ENCODE measurements around the gene CES2. TPM values are rescaled to one million over a fixed set of nuclear protein-coding genes. Genes with fewer than 3 reads are reported as not detected.

The CES2 gene
- total RNA-seq, 1 donor, result 37.6 TPM

- H3K4me3 ChIP-seq (ENCODE audit: low read depth, low read length), result no peak within 1 kb of the TSS
- DNase-seq (ENCODE audit: low read depth), result peak; percentile 55
- peak; percentile 72 for TF ChIP-seq CTCF (IDR thresholded peaks at IDR 0.05; ENCODE audit: insufficient read depth, low read length)
Measured at GRCh38 chr16:66961065-66961744, 25.9 kb downstream of the CES2 start, which contains the start of gene CES3. Gene CES3 (plus strand): TSS chr16:66961266. CDS start chr16:66961308, 42 bp downstream.

GRCh38 chr16:66961914-66962313 is 26.6 kb downstream of the CES2 start:
- TF ChIP-seq CTCF (IDR thresholded peaks at IDR 0.05; ENCODE audit: insufficient read depth, low read length), result no peak
- H3K4me3 ChIP-seq (ENCODE audit: low read depth, low read length), result no peak overlapping the region
- DNase-seq (ENCODE audit: low read depth), result peak; percentile 36

GRCh38 chr16:66964049-66964448 is 28.7 kb downstream of the CES2 start:
- no peak for DNase-seq (ENCODE audit: low read depth)
- TF ChIP-seq CTCF (IDR thresholded peaks at IDR 0.05; ENCODE audit: insufficient read depth, low read length), result no peak

GRCh38 chr16:66968847-66969246 is 33.5 kb downstream of the CES2 start:
- no peak for DNase-seq (ENCODE audit: low read depth)
- TF ChIP-seq CTCF (IDR thresholded peaks at IDR 0.05; ENCODE audit: insufficient read depth, low read length), result no peak
- H3K4me3 ChIP-seq (ENCODE audit: low read depth, low read length), result no peak overlapping the region

More at GRCh38 chr16:66964049-66964448, 28.7 kb downstream of the CES2 start:
- H3K4me3 ChIP-seq (ENCODE audit: low read depth, low read length), result no peak overlapping the region

GRCh38 chr16:66970775-66971720 is 35.7 kb downstream of the CES2 start:
- peak; percentile 22 for DNase-seq (ENCODE audit: low read depth)
- no peak for TF ChIP-seq CTCF (IDR thresholded peaks at IDR 0.05; ENCODE audit: insufficient read depth, low read length)
- H3K4me3 ChIP-seq (ENCODE audit: low read depth, low read length), result no peak overlapping the region

GRCh38 chr16:66972983-66973382 is 37.7 kb downstream of the CES2 start:
- TF ChIP-seq CTCF (IDR thresholded peaks at IDR 0.05; ENCODE audit: insufficient read depth, low read length), result no peak
- no peak for DNase-seq (ENCODE audit: low read depth)
- H3K4me3 ChIP-seq (ENCODE audit: low read depth, low read length), result no peak overlapping the region

Measured in fibroblast of the aortic adventitia (primary cell).